GM18511 (cell line): ENCODE measurements around the gene GK.
A peak's percentile ranks its signal among the peaks of the same experiment; 100 is the strongest.
"Not testable (repeated sequence)": the region's sequence is repeated elsewhere in the genome, so short reads cannot be mapped to it uniquely, and the experiment has no call there.

Experiments
- ATAC-seq: cut with Tn5 transposase; IDR thresholded peaks from one replicate; pipeline ENCODE4 v1.9.1; 2021; ENCODE audit warnings: mild to moderate bottlenecking, moderate library complexity; ENCODE audit not compliant: unreplicated experiment

GK gene

DNA sequence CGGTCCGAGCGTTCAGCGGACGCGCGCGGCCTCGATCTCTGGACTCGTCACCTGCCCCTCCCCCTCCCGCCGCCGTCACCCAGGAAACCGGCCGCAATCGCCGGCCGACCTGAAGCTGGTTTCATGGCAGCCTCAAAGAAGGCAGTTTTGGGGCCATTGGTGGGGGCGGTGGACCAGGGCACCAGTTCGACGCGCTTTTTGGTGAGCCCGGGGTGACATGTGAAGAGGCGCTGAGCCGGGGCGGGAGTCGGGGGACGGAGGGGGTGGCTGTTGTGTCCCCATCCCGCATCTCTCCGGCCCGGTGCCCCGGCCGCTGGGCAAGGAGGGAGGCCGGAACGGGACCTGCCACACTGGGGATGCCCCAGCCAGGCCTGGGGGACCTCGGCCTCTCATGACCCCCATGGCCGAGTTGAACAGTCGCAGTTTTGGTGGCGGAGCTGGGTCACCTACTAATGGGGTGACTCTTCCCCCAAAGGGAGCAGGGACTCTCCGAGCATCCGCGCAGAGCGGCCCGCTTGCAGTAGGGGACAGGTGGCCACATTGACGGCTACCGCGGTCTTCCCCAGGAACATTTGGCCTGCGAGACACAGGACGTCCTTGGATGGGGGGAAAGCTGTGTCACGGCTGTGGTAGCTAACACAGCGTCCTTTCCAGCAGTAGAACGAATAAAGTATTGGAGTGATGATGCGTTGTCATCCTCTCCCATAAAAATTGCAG lies at the start of gene GK:
Gene GK, plus strand, starts transcription at position 9 of the 717 bp plus-strand sequence. Its CDS starts 115 bp downstream, at position 124.
- peak; percentile 11 for ATAC-seq

DNA sequence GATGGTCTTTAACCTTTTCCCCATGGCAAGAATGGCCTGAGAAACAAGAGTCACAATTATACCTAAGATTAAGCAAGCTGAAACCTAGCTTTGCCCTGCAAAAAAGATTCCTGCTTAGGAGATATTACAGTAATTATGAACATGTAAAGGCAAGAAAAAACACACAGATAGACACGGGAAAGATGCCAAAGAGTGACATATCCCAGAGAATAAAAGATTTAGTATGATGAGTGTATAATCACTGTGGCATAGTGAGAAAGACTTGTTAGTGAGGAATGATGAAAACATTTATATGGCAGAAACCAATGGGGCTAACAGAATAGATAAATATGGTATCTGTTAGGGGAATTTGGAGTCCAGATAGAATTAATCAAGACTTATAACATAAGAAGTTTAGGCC lies 46.1 kb upstream of the GK start:
- no peak for ATAC-seq

GRCh38 chrX:30610026-30610425 lies 43.2 kb upstream of the GK start:
- ATAC-seq: no peak

DNA sequence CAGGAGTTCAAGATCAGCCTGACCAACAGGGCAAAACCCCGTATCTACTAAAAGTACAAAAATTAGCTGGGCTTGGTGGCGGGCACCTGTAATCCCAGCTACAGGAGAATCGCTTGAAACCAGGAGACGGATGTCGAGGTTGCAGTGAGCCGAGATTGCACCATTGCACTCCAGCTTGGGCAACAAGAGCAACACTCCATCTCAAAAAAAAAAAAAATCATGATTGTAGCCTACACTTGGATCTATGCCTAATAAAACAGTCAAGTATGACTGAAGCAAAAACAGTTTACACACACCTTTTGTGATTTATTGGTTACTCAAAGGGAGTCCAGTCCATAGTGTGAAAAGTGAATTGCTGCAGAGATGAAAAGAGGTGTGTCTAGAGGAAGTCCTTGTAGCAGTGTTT lies 41.0 kb upstream of the GK start:
- no peak for ATAC-seq

GRCh38 chrX:30613721-30614120 lies 39.5 kb upstream of the GK start:
- ATAC-seq: no peak

GRCh38 chrX:30615229-30615628 lies 38.0 kb upstream of the GK start:
- peak; percentile 63 for ATAC-seq

DNA sequence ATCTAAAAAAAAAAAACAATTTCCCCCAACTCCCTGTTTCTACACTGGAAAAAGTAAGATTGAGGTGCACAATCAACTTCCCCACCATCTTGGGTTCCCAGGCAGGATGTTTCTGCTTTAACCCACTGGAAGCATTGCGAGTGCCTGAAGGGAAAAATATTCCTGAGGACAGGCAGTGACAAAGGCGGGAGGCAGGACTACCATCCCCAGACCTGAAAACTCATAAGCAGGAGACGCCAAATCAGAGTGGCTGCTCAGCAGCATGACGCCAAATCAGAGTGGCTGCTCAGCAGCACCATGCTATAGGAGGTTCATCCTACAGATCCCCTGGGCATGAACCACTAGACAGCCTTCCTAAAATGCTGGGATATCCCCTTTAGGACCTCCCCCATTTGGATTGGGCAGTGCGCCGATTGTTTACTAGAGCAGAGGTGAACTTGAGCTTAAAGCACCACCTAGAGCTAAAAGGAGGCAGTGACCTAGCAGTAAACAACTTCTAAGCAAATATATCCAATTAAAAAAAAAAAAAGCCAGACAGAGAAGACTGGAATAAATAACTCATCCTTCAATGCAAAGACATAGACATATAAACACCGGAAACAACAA lies 35.0 kb upstream of the GK start:
- ATAC-seq: no peak

DNA sequence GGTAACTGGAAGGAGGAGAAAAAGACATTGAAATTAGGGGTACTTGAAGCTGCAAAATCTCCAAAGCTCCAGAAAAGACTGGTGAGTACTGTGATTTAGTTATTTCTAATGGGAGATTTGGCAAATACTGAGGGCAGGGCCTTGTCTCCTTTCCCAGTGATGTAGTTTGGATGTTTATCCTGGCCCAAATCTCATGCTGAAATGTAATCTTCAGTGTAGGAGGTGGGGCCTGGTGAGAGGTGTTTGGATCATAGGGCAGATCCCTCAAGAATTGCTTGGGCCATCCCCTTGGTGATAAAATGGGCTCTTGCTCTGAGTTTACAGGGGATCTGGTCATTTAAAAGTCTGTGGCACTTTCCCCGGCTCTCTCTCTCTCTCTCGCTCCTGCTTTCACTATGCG lies 33.1 kb upstream of the GK start:
- ATAC-seq: no peak

DNA sequence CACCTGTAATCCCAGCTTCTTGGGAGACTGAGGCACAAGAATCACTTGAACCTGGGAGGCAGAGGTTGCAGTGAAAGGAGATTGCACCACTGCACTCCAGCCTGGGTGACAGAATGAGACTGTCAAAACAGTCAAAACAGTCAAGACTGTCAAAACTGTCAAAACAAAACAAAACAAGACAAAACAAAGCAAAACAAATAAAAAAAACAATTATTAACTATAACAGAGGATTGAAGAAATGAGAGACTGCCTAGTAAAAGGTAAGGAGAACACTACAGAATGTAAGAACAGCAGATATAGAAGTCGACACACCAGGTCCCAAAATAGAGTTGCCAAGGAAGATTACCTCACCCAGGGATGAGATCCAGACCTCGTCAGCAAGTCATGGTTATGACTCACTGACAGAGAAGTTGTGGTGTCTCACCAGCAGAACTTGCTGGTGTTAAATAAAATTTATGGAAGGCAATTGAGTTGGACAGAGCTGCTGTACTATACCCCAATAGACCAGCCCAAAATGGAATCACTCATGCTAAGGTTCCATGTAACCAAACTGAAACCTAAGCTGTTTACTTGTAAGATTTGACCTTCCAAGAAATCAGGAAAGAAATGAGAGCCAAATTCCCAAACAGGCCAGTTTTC lies 32.1 kb upstream of the GK start:
- no peak for ATAC-seq

DNA sequence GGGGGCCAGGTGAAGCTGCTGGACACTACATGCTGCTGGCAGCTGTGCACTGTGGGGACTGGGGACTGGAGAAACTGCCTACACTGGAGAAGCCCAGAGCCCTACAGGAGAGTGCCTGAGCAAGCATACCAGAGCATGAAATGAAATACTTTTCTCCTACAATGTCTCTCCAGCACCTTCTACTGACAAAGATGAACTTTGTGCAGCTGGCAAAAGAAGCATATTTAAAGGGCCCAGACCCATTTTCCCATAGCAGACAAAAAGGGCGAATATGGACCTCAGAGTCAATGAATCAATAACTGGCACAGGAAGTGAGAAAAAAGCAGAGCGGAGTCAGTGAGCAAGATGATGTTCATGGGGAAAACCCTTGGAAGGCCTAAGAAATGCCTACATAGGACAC lies 30.9 kb upstream of the GK start:
- ATAC-seq: no peak

- ATAC-seq: no peak
Observed at GRCh38 chrX:30626402-30626801, 26.8 kb upstream of the GK start.

- no peak for ATAC-seq
Observed at GRCh38 chrX:30627818-30628652, 25.2 kb upstream of the GK start.

DNA sequence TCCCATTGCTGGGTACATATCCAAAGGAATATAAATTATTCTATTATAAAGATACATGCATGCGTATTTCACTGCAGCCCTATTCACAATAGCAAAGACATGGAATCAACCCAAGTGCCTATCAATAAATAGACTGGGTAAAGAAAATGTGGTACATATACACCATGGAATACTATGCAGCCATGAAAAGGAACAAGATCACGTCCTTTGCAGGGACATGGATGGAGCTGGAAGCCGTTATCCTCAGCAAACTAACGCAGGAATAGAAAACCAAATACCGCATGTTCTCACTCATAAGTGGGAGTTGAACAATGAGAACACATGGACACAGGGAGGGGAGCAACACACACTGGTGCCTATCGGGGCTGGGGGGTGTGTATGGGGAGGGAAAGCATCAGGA lies 19.2 kb upstream of the GK start:
- not testable (repeated sequence) for ATAC-seq

- ATAC-seq: no peak
Observed at GRCh38 chrX:30635630-30636029, 17.6 kb upstream of the GK start.

GRCh38 chrX:30637874-30638815 lies 15.1 kb upstream of the GK start:
- ATAC-seq: no peak

DNA sequence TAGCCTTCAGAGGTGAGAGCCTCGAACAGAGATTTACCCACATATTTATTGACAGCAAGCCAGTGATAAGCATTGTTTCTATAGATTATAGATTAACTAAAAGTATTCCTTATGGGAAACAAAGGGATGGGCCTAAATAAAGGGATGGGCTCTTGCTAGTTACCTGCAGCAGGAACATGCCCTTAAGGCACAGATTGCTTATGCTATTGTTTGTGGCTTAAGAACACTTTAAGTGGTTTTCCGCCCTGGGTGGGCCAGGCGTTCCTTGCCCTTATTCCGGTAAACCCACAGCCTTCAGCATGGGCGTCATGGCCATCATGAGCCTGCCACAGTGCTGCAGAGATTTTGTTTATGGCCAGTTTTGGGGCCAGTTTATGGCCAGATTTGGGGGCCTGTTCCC lies 13.5 kb upstream of the GK start:
- ATAC-seq: not testable (repeated sequence)

DNA sequence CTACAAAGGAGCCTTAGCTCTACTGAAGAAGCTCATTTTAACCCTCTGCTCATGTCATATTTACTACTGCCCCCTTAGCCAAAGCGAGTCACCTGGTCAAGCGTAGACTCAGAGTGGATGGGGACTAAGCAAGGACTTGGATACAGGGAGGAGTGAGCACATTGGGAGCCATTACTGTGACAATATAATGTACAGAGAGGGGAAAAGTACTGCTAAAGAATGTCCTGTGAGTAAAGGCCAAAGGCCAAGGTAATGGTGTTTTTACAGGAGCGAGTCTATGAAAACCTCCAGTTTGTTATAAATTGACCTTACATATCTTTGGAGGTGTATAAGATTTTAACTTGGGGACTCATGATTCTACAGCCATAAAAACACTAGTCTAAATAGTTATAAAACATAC lies 10.6 kb upstream of the GK start:
- no peak for ATAC-seq

DNA sequence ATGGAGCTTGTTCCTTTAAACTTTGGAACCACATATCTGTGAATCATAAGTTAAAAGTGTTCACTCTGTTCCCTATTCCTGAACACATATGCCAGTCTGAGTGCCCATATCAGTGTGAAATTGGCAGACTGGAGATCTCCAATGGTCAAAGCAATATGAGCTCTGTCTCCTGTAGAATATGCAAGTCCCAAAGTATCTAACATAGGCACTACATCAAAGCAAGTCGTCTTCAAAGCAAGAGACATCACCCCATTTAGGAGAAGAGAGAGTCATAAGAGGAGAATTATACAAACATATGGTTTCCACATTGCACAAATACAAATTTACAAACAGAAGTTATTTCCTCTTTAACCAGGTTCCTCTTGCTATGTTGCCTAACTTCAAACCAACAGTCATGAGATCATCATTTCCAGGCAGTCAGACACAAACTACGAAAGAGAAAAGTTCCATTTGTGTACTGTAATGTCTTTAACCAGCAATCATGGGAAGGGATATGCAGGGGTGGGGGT lies 9.9 kb upstream of the GK start:
- no peak for ATAC-seq

- no peak for ATAC-seq
Observed at GRCh38 chrX:30649859-30650258, 3.4 kb upstream of the GK start.
